Tibial nerve (tissue), 4 donors: ENCODE measurements around the gene STAT4.

ENCODE experiments used
- EP300 ChIP-seq, 2 donors: sonication (generic); formaldehyde crosslinking; IDR thresholded peaks; one replicate each; pipeline ENCODE4 v1.6.1; 2017; ENCODE audit warnings: antibody characterized with exemption in 2 of 2, mild to moderate bottlenecking in 1 of 2
- POLR2A ChIP-seq, 2 donors: fragments of 450-650 bp; IDR thresholded peaks; one replicate each; pipeline ENCODE4 v1.6.1; 2017; ENCODE audit warnings: antibody characterized with exemption in 2 of 2, mild to moderate bottlenecking in 2 of 2, moderate library complexity in 2 of 2
- TF ChIP-seq, protein P1 (sequence below), 5 experiments: fragments of 200-600 bp in 3 of 5; fragments of 450-650 bp in 2 of 5; sonication (generic) in 3 of 5; IDR thresholded peaks; one replicate each; pipeline ENCODE4 v1.5.1; 2016 to 2019; ENCODE audit warnings: antibody characterized with exemption in 5 of 5, mild to moderate bottlenecking in 3 of 5, moderate library complexity in 2 of 5

DNA sequence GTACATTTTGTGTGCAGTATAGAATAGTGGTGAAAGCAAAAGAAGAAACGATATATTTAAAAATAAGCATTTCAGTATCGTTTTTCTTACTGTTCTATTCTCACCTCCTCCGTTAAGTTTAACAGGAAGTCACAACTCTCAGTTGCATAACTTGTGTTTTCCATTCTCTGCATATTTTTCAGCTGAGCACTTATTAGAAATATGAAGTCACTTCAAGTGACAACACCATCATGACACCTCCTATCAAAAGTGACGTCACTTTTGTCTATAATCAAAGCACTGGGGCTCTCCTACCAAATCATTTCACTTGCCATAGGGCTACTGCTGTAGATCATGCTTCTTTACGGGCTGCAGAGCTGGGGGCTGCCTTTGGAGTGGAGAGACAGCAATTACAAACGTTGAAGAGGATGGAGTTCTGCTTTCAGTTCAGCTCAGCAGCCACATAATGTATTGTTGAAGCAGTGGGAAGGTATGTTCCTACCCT, 36.3 kb downstream of the STAT4 start:
- TF ChIP-seq, protein P1, sequence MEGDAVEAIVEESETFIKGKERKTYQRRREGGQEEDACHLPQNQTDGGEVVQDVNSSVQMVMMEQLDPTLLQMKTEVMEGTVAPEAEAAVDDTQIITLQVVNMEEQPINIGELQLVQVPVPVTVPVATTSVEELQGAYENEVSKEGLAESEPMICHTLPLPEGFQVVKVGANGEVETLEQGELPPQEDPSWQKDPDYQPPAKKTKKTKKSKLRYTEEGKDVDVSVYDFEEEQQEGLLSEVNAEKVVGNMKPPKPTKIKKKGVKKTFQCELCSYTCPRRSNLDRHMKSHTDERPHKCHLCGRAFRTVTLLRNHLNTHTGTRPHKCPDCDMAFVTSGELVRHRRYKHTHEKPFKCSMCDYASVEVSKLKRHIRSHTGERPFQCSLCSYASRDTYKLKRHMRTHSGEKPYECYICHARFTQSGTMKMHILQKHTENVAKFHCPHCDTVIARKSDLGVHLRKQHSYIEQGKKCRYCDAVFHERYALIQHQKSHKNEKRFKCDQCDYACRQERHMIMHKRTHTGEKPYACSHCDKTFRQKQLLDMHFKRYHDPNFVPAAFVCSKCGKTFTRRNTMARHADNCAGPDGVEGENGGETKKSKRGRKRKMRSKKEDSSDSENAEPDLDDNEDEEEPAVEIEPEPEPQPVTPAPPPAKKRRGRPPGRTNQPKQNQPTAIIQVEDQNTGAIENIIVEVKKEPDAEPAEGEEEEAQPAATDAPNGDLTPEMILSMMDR (IDR thresholded peaks at IDR 0.05): no peak
- TF ChIP-seq EP300 (IDR thresholded peaks at IDR 0.05): no peak
- TF ChIP-seq POLR2A (IDR thresholded peaks at IDR 0.05): no peak
